Ramos (cell line): Measurements from ENCODE around the gene CD300E.

Experiments
- in situ Hi-C: fragments of 300-500 bp; cut with MboI; formaldehyde crosslinking; loops from one replicate; pipeline ENCODE4 v1.14.3; 2022; ENCODE audit warnings: low sequenced_read_pairs; ENCODE audit not compliant: unreplicated experiment

The CD300E gene

GRCh38 chr17:74569020-74570003 is 54.2 kb downstream of the CD300E start:
- in situ Hi-C loops = no loop called here

GRCh38 chr17:74568106-74568873 is 55.2 kb downstream of the CD300E start:
- in situ Hi-C loops = no loop called here

- in situ Hi-C loops = no loop called here
Observed at GRCh38 chr17:74567397-74567796, 56.1 kb downstream of the CD300E start, which contains the start of gene CD300H. Gene CD300H, minus strand, starts transcription at chr17:74567509.

- in situ Hi-C loops = no loop called here
Observed at GRCh38 chr17:74566132-74566753, 57.3 kb downstream of the CD300E start.

GRCh38 chr17:74565126-74565525 is 58.4 kb downstream of the CD300E start:
- in situ Hi-C loops = no loop called here

- in situ Hi-C loops = no loop called here
Observed at GRCh38 chr17:74563358-74563757, 60.2 kb downstream of the CD300E start.

GRCh38 chr17:74561586-74561985 is 62.0 kb downstream of the CD300E start:
- in situ Hi-C loops = no loop called here
